Activated naive CD4-positive, alpha-beta T cell treated with anti-CD3 and anti-CD28 coated beads, Interleukin-2, amount 10 ng/mL, durations not matched to agents 7 days and 5 days (primary cell): Measurements from ENCODE around the gene SLC35D2.

Experiments
- CTCF ChIA-PET: fragments of 350-600 bp; sonication (Branson Sonifier 250); formaldehyde crosslinking; loops from one replicate; lab custom pipeline; 2021; ENCODE audit warnings: antibody characterized with exemption; lab: Charles Lee
- DNase-seq: peaks from one replicate; pipeline ENCODE4 v3.0.0-alpha.2; 2020
- H3K27ac Mint-ChIP-seq: one replicate; pipeline ENCODE4 v1.8.0; 2021; ENCODE audit warnings: mild to moderate bottlenecking, moderate library complexity, mixed read lengths
- H3K27me3 Mint-ChIP-seq: one replicate; pipeline ENCODE4 v1.8.0; 2021; ENCODE audit warnings: mild to moderate bottlenecking, mixed read lengths
- H3K36me3 Mint-ChIP-seq: one replicate; pipeline ENCODE4 v1.8.0; 2021; ENCODE audit warnings: mixed read lengths
- H3K4me1 Mint-ChIP-seq: one replicate; pipeline ENCODE4 v1.8.0; 2021; ENCODE audit warnings: mixed read lengths
- H3K4me3 Mint-ChIP-seq: one replicate; pipeline ENCODE4 v1.8.0; 2021; ENCODE audit warnings: mild to moderate bottlenecking, moderate library complexity, mixed read lengths
- H3K9me3 Mint-ChIP-seq: one replicate; pipeline ENCODE4 v1.8.0; 2021; ENCODE audit warnings: mixed read lengths

SLC35D2 gene

DNA sequence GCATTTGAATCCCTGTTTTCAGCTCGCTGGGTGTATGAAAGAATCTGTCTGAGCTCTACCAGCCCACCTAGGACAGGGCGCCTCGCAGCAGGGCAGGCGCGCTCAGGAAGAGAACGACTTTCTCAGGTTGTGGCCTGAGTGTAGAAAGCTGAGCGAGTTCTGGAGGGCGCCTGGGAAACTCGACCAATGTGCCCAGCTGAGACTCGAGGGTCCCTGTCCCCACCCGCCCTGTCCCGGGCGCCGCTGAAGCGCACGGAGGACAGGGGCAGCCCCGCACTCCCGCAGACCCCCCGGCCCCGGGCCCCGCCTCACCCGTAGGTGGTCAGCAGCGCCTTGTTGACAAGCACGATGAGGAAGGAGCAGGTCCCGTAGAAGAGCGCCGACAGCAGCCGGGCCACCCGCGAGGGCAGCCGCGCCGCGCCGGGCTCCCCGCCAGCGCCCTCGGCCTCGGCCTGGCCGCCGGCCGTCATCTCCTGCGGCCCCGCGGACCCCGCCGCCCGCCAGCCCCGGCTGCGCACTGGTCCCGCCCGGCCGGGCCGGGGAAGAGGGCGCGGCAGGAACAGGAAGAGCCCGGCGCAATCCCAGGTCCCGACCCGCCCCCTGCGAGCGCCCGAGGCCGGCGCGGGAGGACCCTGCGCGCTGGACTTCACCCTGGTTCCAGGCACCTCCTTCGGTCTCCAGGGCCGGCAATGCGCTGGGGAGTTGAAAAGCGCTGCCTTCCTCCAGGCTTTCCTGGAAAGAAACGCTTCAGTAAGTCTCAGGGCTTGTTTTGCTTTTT, at the start of gene SLC35D2:
Gene SLC35D2, minus strand, starts transcription at position 547 of the 778 bp plus-strand sequence. Its CDS starts 77 bp downstream, at position 470.
- Mint-ChIP-seq H3K27ac (peak within 1 kb of the TSS; percentile 33), H3K4me3 (peak within 1 kb of the TSS; percentile 74), H3K27me3 (no peaks in the 10 kb centered on the region), H3K36me3 (peaks cover 34% of the 10 kb centered on the region), H3K4me1 (peaks cover 29% of the 10 kb centered on the region), H3K9me3 (no peaks in the 10 kb centered on the region)
- CTCF ChIA-PET = interaction anchor here (0.6 kb wide), 1 partner anchor 63 kb away, joined by 3 read pairs; no protein-coding TSS in a partner anchor
- DNase-seq = peak; percentile 40

DNA sequence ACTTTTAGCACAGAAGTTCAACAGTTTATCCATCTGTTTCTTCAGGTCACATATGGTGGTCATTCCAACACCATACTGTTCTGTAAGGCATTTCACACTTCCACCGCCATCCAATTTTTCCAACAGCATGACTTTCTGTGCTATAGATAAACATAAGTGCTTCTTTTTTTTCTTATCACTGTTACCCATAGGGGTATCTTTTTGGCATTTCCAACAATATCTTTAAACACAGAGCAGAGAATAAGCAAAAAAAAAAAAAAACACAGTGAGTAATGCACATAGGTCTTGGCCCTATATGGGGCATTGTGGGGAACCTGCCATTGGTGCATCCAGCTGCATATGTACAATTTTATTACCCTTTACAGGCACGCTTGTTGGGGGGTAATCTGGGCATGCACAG, 46.9 kb upstream of the SLC35D2 start:
- Mint-ChIP-seq H3K4me3 (no peak overlapping the region), H3K9me3 (no peaks in the 10 kb centered on the region), H3K4me1 (peaks cover 3% of the 10 kb centered on the region), H3K27ac (no peak overlapping the region), H3K36me3 (no peaks in the 10 kb centered on the region), H3K27me3 (peaks cover 13% of the 10 kb centered on the region)
- DNase-seq = no peak
- CTCF ChIA-PET = no interaction called here

DNA sequence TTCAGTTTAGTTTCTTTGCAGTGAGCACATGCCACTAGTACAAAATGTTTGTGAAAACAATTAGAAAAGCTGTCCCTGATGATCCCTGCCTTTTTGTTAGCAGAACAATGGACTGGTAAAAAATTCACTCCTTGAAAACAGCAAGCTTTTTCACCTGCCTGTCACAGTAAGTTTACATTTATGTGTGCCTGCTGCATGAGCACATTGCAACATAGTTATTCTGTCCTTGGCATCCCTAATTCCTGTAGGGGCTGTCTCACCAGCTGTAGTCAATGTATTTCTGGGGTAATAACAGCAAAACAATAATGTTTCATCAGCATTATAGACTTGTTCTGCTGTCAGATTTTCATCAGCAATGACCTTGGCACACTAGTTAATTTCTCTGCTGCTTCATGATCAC, 46.2 kb upstream of the SLC35D2 start:
- no peak for DNase-seq
- Mint-ChIP-seq H3K27ac (no peak overlapping the region), H3K4me3 (no peak overlapping the region), H3K27me3 (peaks cover 13% of the 10 kb centered on the region), H3K36me3 (no peaks in the 10 kb centered on the region), H3K4me1 (peaks cover 3% of the 10 kb centered on the region), H3K9me3 (no peaks in the 10 kb centered on the region)
- CTCF ChIA-PET = interaction anchor here (1.1 kb wide), 1 partner anchor 12 kb away, joined by 5 read pairs; no protein-coding TSS in a partner anchor

GRCh38 chr9:96425500-96426169, 42.1 kb upstream of the SLC35D2 start:
- Mint-ChIP-seq H3K36me3 (no peaks in the 10 kb centered on the region), H3K27ac (no peak overlapping the region), H3K4me1 (peaks cover 11% of the 10 kb centered on the region), H3K9me3 (no peaks in the 10 kb centered on the region), H3K4me3 (no peak overlapping the region), H3K27me3 (peaks cover 7% of the 10 kb centered on the region)
- CTCF ChIA-PET = no interaction called here
- DNase-seq = no peak

DNA sequence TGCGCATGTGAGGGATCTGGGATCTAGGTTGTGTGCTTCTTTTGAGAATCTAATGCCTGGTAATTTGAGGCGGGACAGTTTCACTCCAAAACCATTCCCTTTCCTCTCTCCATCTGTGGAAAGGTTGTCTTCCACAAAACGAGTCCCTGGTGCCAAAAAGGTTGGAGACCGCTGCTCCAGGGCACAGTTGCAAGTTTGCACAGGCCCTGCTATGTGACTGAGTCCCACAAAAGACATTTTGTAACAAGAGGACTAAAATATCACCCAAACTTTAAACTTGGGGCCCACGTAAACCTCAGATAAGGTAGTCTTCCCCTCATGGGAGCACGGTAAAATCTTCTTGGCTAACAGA, 40.5 kb upstream of the SLC35D2 start:
- Mint-ChIP-seq H3K27me3 (peaks cover 7% of the 10 kb centered on the region), H3K27ac (no peak overlapping the region), H3K9me3 (no peaks in the 10 kb centered on the region), H3K36me3 (no peaks in the 10 kb centered on the region), H3K4me3 (no peak overlapping the region), H3K4me1 (peaks cover 25% of the 10 kb centered on the region)
- CTCF ChIA-PET = no interaction called here
- DNase-seq = no peak

GRCh38 chr9:96423322-96423984, 39.9 kb upstream of the SLC35D2 start:
- Mint-ChIP-seq H3K36me3 (no peaks in the 10 kb centered on the region), H3K4me3 (no peak overlapping the region), H3K27me3 (peaks cover 7% of the 10 kb centered on the region), H3K4me1 (peaks cover 25% of the 10 kb centered on the region), H3K27ac (no peak overlapping the region), H3K9me3 (no peaks in the 10 kb centered on the region)
- DNase-seq = no peak
- CTCF ChIA-PET = interaction anchor here (1.0 kb wide), 1 partner anchor 243 kb away, joined by 3 read pairs; no protein-coding TSS in a partner anchor

GRCh38 chr9:96420468-96421219, 37.1 kb upstream of the SLC35D2 start:
- Mint-ChIP-seq H3K4me1 (peaks cover 35% of the 10 kb centered on the region), H3K4me3 (peak overlapping the region; percentile 83), H3K9me3 (no peaks in the 10 kb centered on the region), H3K27ac (peak overlapping the region; percentile 95), H3K27me3 (peaks cover 3% of the 10 kb centered on the region), H3K36me3 (peaks cover 10% of the 10 kb centered on the region)
- CTCF ChIA-PET = no interaction called here
- DNase-seq = peak; percentile 38

- H3K27me3 Mint-ChIP-seq = peaks cover 3% of the 10 kb centered on the region
- H3K4me3 Mint-ChIP-seq = peak overlapping the region; percentile 83
- peaks cover 38% of the 10 kb centered on the region for H3K4me1 Mint-ChIP-seq
- H3K9me3 Mint-ChIP-seq = no peaks in the 10 kb centered on the region
- no peak for DNase-seq
- peaks cover 10% of the 10 kb centered on the region for H3K36me3 Mint-ChIP-seq
- CTCF ChIA-PET = no interaction called here
- H3K27ac Mint-ChIP-seq = peak overlapping the region; percentile 95
Measured at GRCh38 chr9:96419691-96419969, 36.1 kb upstream of the SLC35D2 start.

- H3K4me3 Mint-ChIP-seq = peak overlapping the region; percentile 83
- no peaks in the 10 kb centered on the region for H3K9me3 Mint-ChIP-seq
- H3K4me1 Mint-ChIP-seq = peaks cover 43% of the 10 kb centered on the region
- CTCF ChIA-PET = no interaction called here
- peaks cover 3% of the 10 kb centered on the region for H3K27me3 Mint-ChIP-seq
- H3K27ac Mint-ChIP-seq = peak overlapping the region; percentile 95
- DNase-seq = peak; percentile 77
- peaks cover 10% of the 10 kb centered on the region for H3K36me3 Mint-ChIP-seq
Measured at GRCh38 chr9:96418920-96419690, 35.6 kb upstream of the SLC35D2 start.

GRCh38 chr9:96418083-96418919, 34.8 kb upstream of the SLC35D2 start, which contains the start of gene ZNF367:
Gene ZNF367 (minus strand): TSS chr9:96418370. CDS start chr9:96418032, 338 bp downstream.
- peak within 1 kb of the TSS; percentile 98 for H3K27ac Mint-ChIP-seq

GRCh38 chr9:96417661-96418082, 34.2 kb upstream of the SLC35D2 start:
- CTCF ChIA-PET = no interaction called here
- Mint-ChIP-seq H3K4me1 (peaks cover 57% of the 10 kb centered on the region), H3K36me3 (peaks cover 12% of the 10 kb centered on the region)

More at GRCh38 chr9:96418083-96418919, 34.8 kb upstream of the SLC35D2 start, which contains the start of gene ZNF367:
- peak; percentile 98 for DNase-seq
- Mint-ChIP-seq H3K4me1 (peaks cover 51% of the 10 kb centered on the region), H3K9me3 (no peaks in the 10 kb centered on the region), H3K4me3 (peak within 1 kb of the TSS; percentile 83), H3K36me3 (peaks cover 10% of the 10 kb centered on the region), H3K27me3 (no peaks in the 10 kb centered on the region)
- CTCF ChIA-PET = no interaction called here

DNA sequence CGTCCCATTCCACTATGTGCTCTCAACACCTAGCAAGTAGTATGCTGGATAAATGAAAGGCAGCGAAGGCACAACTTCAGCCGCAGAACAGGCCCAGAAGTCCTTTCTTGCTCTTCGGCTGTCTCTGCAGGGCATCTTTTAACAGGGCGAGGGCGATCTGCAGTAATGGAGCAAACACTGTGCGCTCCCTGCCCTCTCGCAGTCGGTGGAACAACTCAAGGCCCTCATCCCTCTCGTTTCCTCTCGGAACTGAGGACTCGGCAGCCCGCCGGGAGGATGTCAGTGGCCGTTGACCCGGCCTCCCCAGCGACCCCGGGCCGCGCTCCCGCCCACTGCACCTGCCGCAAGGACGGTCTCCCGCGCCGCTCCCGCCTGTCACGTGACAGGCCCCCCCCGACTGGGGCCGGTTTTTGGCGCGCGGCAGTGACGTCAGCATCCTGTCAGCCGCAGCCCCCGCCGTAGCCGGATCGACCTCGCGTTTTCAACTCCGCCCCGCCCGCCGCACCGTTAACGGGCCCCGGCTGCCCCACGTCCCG, 33.6 kb upstream of the SLC35D2 start:
- H3K27ac Mint-ChIP-seq = peak overlapping the region; percentile 98
- CTCF ChIA-PET = no interaction called here
- H3K4me3 Mint-ChIP-seq = peak overlapping the region; percentile 82
- peak; percentile 94 for DNase-seq
- no peaks in the 10 kb centered on the region for H3K9me3 Mint-ChIP-seq
- H3K27me3 Mint-ChIP-seq = no peaks in the 10 kb centered on the region
- H3K4me1 Mint-ChIP-seq = peaks cover 61% of the 10 kb centered on the region
- H3K36me3 Mint-ChIP-seq = peaks cover 14% of the 10 kb centered on the region

More at GRCh38 chr9:96417661-96418082, 34.2 kb upstream of the SLC35D2 start:
- H3K9me3 Mint-ChIP-seq = no peaks in the 10 kb centered on the region
- peak overlapping the region; percentile 96 for H3K27ac Mint-ChIP-seq
- H3K27me3 Mint-ChIP-seq = no peaks in the 10 kb centered on the region
- no peak for DNase-seq
- H3K4me3 Mint-ChIP-seq = peak overlapping the region; percentile 83
